AG04450 (cell line): ENCODE results near the gene SULT1A1. TPM values are rescaled to one million over a fixed set of nuclear protein-coding genes. Genes with fewer than 3 reads are reported as not detected.
A peak's percentile ranks its signal among the peaks of the same experiment; 100 is the strongest.
"Not testable (repeated sequence)": the region's sequence is repeated elsewhere in the genome, so short reads cannot be mapped to it uniquely, and the experiment has no call there.

Experiments
- CTCF ChIA-PET: fragments of 300-600, 350-600 bp; formaldehyde crosslinking; extraction: SDS; loops from one replicate; lab custom pipeline; 2022; ENCODE audit warnings: antibody characterized with exemption, inconsistent platforms; lab: Charles Lee
- POLR2A ChIA-PET: fragments of 350-600 bp; formaldehyde crosslinking; extraction: SDS; loops from one replicate; lab custom pipeline; 2021; ENCODE audit warnings: antibody characterized with exemption, inconsistent platforms; lab: Yijun Ruan, JAX
- DNase-seq: peaks from one replicate; pipeline ENCODE4 v3.0.0-alpha.2; 2011; ENCODE audit warnings: low read depth, low spot score
- H3K27ac ChIP-seq: one replicate; pipeline ENCODE4 v1.5.1; 2012; ENCODE audit warnings: low read depth, low read length, control low read depth
- H3K27me3 ChIP-seq: one replicate; pipeline ENCODE4 v1.6.0; 2012; ENCODE audit warnings: low read length; ENCODE audit not compliant: control insufficient read depth, insufficient read depth
- H3K4me3 ChIP-seq: 2 replicates; pipeline ENCODE4 v1.5.1; 2011; ENCODE audit warnings: mild to moderate bottlenecking, low read depth, low read length, control low read depth
- H3K9me3 ChIP-seq: 2 replicates; pipeline ENCODE4 v1.5.1; 2012; ENCODE audit warnings: low read length; ENCODE audit not compliant: control insufficient read depth, insufficient read depth
- CTCF ChIP-seq: IDR thresholded peaks from 2 replicates; pipeline ENCODE4 v1.5.1; 2011; ENCODE audit warnings: low read depth, low read length, control low read depth, inconsistent platforms
- polyA plus RNA-seq: library from polyadenylated mRNA; depleted of rRNA; stranded (reverse); fragments of >200 nt; gene quantifications from 2 replicates; pipeline ENCODE4 v1.2.3, GENCODE V29; 2011

The SULT1A1 gene
- polyA plus RNA-seq, 1 experiment = 1.6 TPM

- peaks cover 19% of the 10 kb centered on the region for H3K27me3 ChIP-seq
- H3K4me3 ChIP-seq, DNase-seq, H3K27ac ChIP-seq, CTCF ChIA-PET, POLR2A ChIA-PET, H3K9me3 ChIP-seq: not testable (repeated sequence)
Observed at GRCh38 chr16:28599377-28600285, 10.2 kb downstream of the SULT1A1 start.

GRCh38 chr16:28597692-28598261 is 12.1 kb downstream of the SULT1A1 start:
- 0 out of 2 replicates have a peak, but pooled peaks have one; percentile 9 for TF ChIP-seq CTCF
- no peak overlapping the region for H3K27ac ChIP-seq
- ChIA-PET CTCF (no interaction called here), POLR2A (no interaction called here)
- no peak for DNase-seq
- H3K27me3 ChIP-seq = peaks cover 4% of the 10 kb centered on the region
- H3K9me3 ChIP-seq = no peaks in the 10 kb centered on the region
- H3K4me3 ChIP-seq = no peak overlapping the region

GRCh38 chr16:28596840-28597691 is 12.8 kb downstream of the SULT1A1 start, which contains the start of gene SULT1A2:
Gene SULT1A2, minus strand, starts transcription at chr16:28597050. Its CDS starts 1,120 bp downstream, at chr16:28595930.
- no peak for DNase-seq
- CTCF ChIA-PET = interaction anchor here (0.6 kb wide), 1 partner anchor 13 kb away, joined by 4 read pairs; no protein-coding TSS in a partner anchor
- no peaks in the 10 kb centered on the region for H3K9me3 ChIP-seq
- H3K27ac ChIP-seq = no peak within 1 kb of the TSS
- TF ChIP-seq CTCF = no peak
- peaks cover 2% of the 10 kb centered on the region for H3K27me3 ChIP-seq
- no peak within 1 kb of the TSS for H3K4me3 ChIP-seq
- POLR2A ChIA-PET = no interaction called here

GRCh38 chr16:28596115-28596630 is 13.7 kb downstream of the SULT1A1 start:
- H3K27ac ChIP-seq = no peak overlapping the region
- DNase-seq = no peak
- ChIA-PET CTCF (interaction anchor here (0.6 kb wide), 1 partner anchor 14 kb away, joined by 4 read pairs; no protein-coding TSS in a partner anchor), POLR2A (no interaction called here)
- H3K27me3 ChIP-seq = peaks cover 2% of the 10 kb centered on the region
- no peaks in the 10 kb centered on the region for H3K9me3 ChIP-seq
- H3K4me3 ChIP-seq = no peak overlapping the region
- TF ChIP-seq CTCF = no peak

- DNase-seq, H3K4me3 ChIP-seq, CTCF ChIA-PET, H3K27ac ChIP-seq, H3K9me3 ChIP-seq, H3K27me3 ChIP-seq, POLR2A ChIA-PET: not testable (repeated sequence)
Observed at GRCh38 chr16:28595451-28595850, 14.4 kb downstream of the SULT1A1 start.
